ENCODE results near the gene DIAPH3. TPM values are rescaled to one million over a fixed set of nuclear protein-coding genes. Genes with fewer than 3 reads are reported as not detected.
A peak's percentile ranks its signal among the peaks of the same experiment; 100 is the strongest.

Gene DIAPH3
- total RNA-seq, 1 donor from 2014 or later: 4.8 TPM

DNA sequence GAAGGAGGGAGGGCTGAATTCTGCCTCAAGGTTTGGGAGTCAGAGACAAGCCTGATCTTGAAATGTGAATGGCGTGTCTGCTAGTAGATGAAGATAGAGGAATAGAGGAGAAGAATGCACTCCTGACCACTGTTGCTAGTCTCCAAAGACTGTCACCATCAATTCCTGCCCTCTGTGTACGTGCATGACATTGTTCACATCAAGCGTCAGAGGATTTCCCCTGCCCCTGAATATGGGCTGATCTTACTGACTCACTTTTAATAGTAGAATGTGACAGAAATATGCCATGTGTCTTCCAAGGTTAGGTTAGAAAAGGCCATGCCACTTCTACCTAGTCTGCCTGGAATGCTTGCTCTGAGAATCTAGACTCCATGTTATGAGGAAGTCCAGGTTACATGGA is 538.6 kb downstream of the DIAPH3 start:
- DNase-seq (ENCODE audit: low spot score): peak; percentile 57

DNA sequence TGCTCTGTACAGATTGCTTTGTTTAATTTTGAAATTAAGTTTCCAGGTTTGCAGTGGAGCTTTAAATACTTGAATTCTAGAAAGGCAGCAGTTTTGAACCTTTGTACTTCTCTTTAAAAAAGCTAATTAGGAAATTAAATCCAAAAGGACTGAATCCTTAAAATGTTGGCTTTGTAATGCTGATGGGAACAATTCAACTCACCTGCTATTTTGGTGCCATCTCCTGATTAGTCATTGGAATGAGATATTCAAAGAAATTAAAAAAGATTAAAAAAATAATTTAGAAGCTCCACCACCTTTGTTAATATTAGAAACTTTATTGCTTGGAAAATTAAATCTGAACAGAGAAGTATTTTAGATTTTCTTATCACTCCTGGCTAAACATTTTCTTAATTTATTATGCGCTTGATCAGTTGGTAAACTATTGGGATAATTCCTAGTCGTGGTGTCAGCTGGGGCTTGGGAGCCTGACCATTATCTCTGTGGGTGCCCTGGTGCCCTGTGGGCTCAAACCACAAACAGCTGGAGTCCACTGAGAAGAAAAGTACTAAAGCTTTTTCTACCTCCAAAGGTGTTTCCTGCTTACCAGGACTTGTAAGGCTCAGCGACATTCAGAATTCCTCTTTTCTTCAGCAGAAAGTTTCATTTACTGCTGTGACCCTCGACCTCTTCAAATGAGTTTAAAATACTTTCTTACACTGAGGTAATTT is 540.4 kb downstream of the DIAPH3 start:
- DNase-seq (ENCODE audit: low spot score): no peak

DNA sequence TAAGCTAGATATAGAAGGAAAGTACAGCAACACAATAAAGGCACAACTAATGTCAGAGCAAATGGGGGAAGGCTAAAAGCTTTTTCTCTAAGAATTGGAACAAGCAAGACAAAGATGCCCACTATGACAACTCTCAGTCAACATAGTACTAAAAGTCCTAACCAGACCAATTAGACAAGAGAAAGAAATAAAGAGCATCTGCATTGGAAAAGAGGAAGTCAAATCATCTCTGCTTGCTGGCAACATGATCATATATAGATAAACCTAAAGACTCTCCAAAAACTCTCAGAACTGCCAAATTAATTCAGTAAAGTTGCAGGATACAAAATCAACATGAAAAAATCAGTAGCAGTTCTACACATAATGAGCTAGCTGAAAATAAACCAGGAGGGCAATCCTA is 542.0 kb downstream of the DIAPH3 start:
- no peak for DNase-seq (ENCODE audit: low spot score)

Other genes with a start within 250 kb of the DIAPH3 start
- 50.6 TPM for gene TDRD3, start 233.3 kb upstream of the DIAPH3 start, total RNA-seq (ENCODE audit: insufficient read depth, low replicate concordance)